HG02981 (cell line): Measurements from ENCODE around the gene XIRP1.

Experiments used
- ATAC-seq: cut with Tn5 transposase; IDR thresholded peaks from one replicate; pipeline ENCODE4 v1.9.1; 2021; ENCODE audit warnings: mild to moderate bottlenecking, moderate library complexity; ENCODE audit not compliant: unreplicated experiment

Gene XIRP1

GRCh38 chr3:39211332-39212130 lies 19.1 kb upstream of the XIRP1 start:
- ATAC-seq = no peak

DNA sequence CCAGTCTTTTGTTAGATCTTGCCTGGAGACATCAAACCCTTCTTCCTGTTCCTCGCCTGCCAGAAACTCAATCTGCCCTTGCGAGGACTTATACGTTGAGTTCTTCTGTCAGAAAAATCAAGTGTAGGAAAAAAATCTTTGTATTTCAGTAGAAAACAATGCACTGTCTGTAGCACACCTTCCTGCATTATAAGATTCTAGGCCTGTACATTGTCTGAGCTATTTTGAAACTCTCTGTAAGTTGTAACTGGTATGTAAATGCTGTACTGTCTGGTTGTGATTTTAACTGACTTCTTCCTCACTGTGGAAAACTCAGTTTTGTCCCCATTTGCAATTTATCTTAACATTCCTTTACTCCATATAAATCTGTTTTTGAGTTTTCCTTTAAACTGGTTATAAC lies 17.7 kb upstream of the XIRP1 start:
- ATAC-seq = no peak

GRCh38 chr3:39209329-39209970 lies 17.1 kb upstream of the XIRP1 start:
- ATAC-seq = no peak

DNA sequence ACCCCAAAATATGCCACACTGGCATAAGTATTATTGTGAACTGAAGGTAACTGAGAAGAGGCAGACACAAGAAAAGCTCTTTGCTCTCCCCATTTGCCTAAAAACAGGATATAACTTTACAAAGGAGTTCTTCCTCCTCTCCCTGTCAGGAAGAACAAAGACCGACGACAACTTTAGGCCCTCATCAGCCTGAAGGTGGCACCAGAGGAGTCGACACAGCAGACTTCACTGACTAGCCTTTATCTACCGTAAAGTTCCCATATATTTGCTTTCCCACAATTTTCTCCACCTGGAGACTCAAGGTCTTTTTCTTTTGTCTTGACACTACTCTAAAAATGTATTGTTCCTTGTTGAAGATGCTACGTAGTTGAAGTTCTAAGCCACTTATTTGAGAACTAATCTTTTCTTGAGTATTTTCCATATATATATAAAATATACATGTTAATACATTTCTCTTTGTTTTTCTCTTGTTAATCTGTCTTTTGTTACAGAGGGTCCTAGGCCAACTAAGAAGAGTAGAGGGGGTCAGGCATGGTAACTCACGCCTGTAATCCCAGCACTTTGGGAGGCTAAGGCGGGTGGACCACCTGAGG lies 16.2 kb upstream of the XIRP1 start:
- ATAC-seq = no peak

DNA sequence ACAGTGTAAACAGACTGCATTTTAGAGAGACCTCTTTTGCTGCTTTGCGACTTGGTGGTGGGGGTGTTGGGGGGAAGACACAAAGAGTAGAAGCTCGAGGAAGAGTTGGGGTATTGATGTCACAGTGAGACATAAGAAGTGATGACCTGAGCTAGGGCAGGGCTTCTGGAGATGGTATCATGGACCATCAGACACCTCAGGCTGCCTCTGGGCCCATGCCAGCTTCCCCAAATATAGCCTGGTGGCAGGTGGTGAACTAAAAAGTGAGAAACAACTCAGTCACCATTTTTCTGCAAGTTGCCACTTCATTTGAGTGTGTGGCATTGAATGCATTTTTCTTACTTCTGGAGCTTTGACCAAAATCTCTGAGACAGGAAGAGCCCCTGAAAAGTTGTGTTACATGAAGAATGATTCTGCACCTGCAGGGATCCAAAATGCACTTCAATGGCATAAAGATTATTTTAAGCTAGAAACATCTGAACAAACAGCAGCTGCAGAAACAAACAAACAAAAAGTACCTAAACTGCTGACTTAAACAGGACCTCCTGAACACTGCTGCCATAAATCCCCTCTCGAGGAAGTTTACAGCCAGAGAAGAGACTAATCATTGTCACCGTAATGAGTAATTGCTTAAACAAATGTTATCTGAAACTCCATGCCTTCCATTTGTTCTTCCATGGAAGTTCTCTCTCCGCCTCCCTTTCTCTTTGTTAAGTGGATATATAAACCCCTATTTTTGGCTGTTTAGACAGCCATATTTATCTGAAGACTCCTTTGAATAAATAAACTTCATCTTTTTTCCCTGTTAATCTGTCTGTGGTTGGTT lies 15.2 kb upstream of the XIRP1 start:
- ATAC-seq = no peak

DNA sequence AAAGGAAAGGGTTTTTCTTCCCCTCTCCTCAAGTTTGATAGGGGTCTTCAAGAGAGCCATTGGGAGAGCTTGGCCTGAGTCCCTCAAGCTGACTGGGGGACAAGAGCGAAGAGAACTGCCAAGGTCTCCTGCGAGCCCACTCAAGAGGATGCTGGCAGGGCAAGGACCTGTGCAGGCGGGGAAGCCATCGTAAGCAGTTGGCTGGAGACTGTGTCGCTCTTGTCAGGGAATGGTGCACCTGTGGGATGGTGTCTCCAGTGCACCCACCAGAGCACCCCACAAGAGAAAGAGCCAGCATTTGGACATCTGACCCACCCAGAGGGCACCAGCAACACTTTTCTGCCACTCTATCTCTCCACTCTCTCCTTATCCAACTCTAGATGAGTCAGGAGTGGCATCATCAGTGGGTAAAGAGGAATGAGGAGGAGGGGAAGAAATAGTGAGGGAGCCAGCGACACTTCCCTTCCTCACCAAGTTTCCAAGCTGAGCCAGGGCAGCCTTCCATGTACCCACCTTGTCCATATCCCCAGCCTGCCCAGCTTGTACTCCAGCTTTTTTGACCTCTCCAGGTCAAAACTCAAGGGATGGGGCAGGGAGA lies 13.6 kb upstream of the XIRP1 start:
- ATAC-seq = no peak

DNA sequence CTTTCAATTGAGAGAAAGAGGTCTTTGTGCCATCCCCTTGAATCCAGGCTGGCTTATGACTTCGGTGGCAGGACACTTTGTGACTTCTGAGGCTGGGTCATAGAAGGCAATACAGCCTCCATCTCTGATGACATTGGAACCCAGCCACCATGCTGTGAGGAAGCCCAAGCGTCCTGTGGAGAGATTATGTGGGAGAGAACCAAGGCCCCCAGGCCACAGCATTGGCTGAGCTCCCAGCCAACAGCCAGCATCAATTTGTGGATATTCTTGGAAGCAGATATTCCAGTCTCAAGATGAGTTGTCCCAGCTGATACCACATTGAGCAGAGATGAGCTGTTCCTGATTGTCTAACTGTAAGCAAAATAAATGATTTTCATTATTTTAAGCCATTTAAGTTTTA lies 12.7 kb upstream of the XIRP1 start:
- ATAC-seq = no peak

DNA sequence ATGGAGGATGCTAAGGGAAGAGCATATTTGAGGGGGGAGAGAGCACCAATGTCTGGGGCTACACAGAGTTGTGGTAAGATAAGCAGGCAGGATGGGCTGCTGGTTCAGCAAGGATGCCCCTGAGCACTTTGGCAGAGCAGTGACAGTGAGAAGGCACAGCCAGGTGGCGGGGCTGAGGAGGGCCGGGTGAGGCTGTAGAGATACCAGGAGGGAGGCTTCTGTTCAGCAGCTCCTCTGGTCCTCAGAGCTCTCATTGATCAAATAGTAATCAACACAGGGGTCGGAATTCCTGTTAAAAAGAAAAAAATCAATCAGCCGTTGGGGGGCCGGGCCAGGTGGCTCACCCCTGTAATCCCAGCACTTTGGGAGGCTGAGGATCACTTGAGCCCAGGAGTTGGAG lies 11.5 kb upstream of the XIRP1 start:
- no peak for ATAC-seq

- ATAC-seq = no peak
Observed at GRCh38 chr3:39203402-39203801, 11.0 kb upstream of the XIRP1 start.

DNA sequence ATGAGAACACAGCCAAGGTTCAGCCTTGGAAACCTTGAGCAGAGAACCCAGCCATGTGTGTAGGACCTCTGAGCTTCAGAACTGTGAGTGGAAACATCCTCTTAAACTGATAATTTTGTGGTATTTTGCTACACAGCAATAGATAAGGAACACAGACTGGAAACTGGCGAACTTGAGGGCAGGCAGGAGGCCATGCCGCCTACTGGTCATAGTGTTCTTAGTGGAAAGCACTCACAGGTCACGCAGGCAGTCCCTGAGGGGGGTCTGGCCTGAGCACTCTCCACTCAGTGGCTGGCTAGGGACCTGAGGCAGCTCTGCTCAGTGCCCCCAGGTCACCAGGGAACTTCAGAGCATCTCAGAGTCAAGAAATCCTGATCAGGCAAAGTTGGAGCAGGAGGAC lies 9.7 kb upstream of the XIRP1 start:
- no peak for ATAC-seq

DNA sequence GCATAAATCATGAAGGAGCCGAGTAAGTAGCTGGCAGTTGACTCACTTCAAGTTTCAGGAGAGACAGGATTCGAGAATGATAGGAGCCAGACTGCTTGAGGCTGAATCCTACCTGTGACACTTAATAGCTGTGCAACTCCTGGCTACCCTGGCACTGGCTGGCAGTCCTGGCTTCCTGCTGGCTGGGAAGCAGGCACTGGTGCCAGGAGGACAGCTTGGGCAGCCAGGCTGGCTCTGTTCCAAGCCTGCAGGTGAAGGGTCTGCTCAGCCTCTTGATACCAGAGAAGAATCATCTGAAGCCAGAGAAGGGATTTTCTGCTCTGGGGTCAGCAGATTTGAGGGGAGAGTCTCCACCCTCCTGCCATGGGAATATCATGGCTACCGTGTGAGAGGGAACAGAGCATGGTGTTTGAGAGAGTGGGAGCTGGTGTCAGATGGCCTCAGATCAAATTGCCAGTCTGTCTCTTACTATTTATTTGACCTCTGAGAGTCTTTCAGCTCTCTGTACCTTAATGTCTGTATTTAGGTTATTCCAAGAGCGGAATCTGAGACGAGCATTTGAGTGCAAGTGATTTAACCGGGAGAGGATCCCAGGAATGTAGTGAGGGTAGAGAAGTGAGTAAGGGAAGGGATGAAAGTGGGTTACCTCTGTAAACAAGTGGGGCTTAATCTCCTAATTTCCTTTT lies 4.4 kb upstream of the XIRP1 start:
- ATAC-seq = no peak

GRCh38 chr3:39196034-39196433 lies 3.6 kb upstream of the XIRP1 start:
- ATAC-seq = no peak

- ATAC-seq = no peak
Observed at GRCh38 chr3:39193391-39193790, 996 bp upstream of the XIRP1 start.

DNA sequence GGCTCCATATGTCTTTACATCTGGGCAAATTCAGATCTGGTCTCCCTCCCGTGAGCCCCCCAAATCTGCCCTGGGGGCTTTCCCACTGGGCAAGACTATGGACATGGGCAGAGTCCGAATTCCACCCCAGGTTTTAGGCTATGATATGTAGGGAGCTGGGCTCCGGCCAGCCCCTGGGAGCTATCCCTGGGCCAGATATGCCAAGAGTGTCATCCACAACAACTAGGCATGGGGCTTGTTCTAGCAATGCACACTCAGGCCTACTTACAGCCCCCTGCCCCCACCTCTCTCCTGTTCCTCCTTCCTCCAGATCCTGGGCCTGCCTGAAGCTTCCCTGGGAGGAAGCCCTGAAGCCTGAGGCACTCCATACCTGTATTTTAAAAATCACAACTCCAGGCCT lies 622 bp downstream of the XIRP1 start:
- ATAC-seq = no peak

- ATAC-seq = no peak
Observed at GRCh38 chr3:39191111-39191510, 1.3 kb downstream of the XIRP1 start.

- no peak for ATAC-seq
Observed at GRCh38 chr3:39190281-39191025, 1.9 kb downstream of the XIRP1 start.

DNA sequence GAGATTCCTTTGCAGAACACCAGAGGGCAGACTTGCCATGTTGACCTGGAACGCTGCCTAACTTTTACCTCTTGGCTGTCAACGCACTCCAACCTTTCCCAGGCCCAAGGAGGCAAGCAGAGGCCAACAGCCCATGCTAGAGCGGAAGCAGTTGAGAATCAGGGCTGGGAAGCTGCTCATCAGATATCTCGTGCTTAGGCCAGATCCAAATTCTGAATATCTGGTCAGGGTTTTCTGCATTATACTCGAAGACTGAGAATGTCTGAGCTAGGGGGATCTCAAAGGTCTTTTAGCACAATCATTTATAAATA lies 2.5 kb downstream of the XIRP1 start:
- ATAC-seq = peak; percentile 46

DNA sequence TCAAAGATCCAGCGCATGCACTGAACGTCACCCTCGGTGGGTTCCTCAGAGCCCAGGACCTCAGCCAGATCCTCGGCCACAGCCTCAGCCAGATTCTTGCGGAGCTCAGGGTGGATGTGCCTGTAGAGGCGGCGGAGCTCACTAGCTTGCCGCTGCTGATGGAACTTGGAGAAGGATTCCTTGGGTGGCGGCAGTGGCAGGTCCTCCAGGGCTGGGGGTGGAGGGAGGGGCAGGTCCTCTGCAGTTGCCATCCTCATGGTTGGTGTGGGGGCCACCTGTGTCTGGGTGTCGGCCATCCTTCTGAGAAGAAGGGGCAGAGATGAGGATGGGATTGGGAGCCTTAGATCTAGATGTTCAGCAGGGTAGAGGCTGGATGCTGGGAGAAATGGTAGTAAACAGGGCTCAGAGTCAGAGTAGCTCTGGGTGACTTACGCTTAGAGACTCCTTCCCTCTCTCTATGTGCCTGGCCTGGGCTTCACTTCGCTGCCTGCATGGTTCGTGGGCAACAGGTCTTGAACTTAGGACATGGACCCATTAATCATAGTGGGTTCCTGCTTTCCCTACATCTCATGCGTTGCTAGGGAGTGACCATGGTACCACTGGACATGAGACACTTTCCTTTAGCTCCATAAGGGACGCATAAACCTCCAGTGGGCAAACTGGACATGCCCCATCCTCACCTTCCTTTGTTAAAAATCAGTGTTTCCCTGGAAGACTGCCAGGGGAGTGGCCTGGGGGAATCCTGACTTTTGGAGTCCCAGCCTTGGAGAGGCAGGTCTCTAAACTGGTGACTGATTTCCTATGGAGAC lies 3.0 kb downstream of the XIRP1 start:
- no peak for ATAC-seq
